ENCODE results near the gene GMNC. TPM values are rescaled to one million over a fixed set of nuclear protein-coding genes. Genes with fewer than 3 reads are reported as not detected.
A peak's percentile ranks its signal among the peaks of the same experiment; 100 is the strongest.

Gene GMNC, protein sequence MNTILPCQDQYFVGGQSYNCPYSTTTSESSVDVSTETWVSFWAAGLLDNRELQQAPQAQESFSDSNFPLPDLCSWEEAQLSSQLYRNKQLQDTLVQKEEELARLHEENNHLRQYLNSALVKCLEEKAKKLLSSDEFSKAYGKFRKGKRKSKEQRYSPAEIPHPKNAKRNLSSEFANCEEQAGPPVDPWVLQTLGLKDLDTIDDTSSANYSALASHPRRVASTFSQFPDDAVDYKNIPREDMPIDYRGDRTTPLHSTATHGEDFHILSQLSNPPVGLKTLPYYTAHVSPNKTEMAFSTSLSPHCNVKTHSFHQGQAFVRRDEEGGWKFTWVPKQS
- 1 to 10 TPM; 2.5 to 2.6 TPM for total RNA-seq
- 1 to 10 TPM; 1.7 to 2.4 TPM for polyA plus RNA-seq

DNA sequence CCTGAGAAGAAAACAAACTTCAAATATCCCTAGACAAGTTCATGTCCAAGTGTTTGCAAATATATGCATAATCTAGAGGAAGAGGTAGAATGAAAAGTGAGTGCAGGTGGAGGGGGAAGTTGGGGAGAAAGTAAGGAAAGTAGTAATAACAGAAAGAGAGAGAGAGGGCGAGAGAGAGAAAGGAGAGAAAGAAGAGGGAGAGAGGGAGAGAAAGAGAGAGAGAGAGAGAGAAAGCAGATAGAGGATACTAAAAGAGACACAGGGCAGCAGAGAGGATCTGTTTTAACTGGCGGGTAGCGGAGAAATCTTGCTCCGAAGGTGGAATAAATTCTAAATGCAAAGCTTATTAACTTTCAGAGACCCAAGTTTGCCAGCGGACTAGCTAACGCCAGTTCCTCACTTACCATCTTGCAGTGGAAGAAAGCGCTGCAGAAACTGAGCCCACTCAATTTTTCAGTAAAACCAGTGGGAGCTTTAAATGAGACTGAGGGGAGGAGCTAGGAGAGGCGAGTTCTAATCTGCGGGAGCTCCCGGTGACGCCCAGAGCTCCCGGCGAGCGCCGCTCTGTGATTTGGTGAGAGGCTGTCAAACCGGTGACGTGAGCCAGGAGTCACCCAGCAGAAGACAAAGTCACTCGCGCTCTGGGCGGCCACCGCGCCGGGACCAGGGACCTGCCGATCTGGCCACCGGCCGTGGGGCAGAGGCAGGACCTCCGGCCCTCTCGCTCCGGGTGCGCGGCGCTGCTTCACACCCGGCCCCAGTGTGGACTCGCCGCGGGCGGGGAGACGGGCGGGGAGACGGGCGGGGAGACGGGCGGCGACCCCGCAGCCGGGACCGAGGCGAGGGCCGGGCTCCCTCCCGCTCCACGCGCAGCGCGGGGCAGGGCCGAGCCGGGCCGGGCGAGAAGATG is at the start of gene GMNC:
GMNC (minus strand) TSS at position 486 of the 910 bp plus-strand sequence; CDS start at position 407, 79 bp downstream.
- Histone ChIP-seq H3K4me3 (ENCODE audit: low read depth in 1 of 3, low read length in 3 of 3) (peak within 1 kb of the TSS; percentile 83 to 97 (median 85)), H3K9me3 (ENCODE audit: control insufficient read depth in 4 of 4, low read length in 3 of 4) (no peaks in the 10 kb centered on the region), H3K9ac (ENCODE audit: low read depth in 1 of 2, low read length in 2 of 2) (peak within 1 kb of the TSS; percentile 70 to 90), H3K36me3 (ENCODE audit: control insufficient read depth in 4 of 4, insufficient read depth in 3 of 4, low read depth in 1 of 4, low read length in 3 of 4) (peaks cover 0 to 2% (median under 1%) of the 10 kb centered on the region in 4 donors), H3K4me1 (ENCODE audit: control insufficient read depth in 4 of 4, insufficient read depth in 4 of 4, low read length in 3 of 4) (peaks cover 1 to 54% (median 20%) of the 10 kb centered on the region in 4 donors), H3K27ac (ENCODE audit: low read depth in 1 of 2, low read length in 2 of 2) (peak within 1 kb of the TSS; percentile 90 to 97), H3K27me3 (ENCODE audit: control insufficient read depth in 4 of 4, insufficient read depth in 4 of 4, low read length in 3 of 4) (no peaks in the 10 kb centered on the region)
- TF ChIP-seq, protein P1, sequence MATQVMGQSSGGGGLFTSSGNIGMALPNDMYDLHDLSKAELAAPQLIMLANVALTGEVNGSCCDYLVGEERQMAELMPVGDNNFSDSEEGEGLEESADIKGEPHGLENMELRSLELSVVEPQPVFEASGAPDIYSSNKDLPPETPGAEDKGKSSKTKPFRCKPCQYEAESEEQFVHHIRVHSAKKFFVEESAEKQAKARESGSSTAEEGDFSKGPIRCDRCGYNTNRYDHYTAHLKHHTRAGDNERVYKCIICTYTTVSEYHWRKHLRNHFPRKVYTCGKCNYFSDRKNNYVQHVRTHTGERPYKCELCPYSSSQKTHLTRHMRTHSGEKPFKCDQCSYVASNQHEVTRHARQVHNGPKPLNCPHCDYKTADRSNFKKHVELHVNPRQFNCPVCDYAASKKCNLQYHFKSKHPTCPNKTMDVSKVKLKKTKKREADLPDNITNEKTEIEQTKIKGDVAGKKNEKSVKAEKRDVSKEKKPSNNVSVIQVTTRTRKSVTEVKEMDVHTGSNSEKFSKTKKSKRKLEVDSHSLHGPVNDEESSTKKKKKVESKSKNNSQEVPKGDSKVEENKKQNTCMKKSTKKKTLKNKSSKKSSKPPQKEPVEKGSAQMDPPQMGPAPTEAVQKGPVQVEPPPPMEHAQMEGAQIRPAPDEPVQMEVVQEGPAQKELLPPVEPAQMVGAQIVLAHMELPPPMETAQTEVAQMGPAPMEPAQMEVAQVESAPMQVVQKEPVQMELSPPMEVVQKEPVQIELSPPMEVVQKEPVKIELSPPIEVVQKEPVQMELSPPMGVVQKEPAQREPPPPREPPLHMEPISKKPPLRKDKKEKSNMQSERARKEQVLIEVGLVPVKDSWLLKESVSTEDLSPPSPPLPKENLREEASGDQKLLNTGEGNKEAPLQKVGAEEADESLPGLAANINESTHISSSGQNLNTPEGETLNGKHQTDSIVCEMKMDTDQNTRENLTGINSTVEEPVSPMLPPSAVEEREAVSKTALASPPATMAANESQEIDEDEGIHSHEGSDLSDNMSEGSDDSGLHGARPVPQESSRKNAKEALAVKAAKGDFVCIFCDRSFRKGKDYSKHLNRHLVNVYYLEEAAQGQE (IDR thresholded peaks at IDR 0.05), result peak; percentile 88
- no peak for TF ChIP-seq HNF4A (conservative IDR thresholded peaks at IDR 0.05)
- TF ChIP-seq FOXA2 (IDR thresholded peaks at IDR 0.05), result no peak
- peak; percentile 39 for TF ChIP-seq SP1 (IDR thresholded peaks at IDR 0.05)
- TF ChIP-seq, protein P2, sequence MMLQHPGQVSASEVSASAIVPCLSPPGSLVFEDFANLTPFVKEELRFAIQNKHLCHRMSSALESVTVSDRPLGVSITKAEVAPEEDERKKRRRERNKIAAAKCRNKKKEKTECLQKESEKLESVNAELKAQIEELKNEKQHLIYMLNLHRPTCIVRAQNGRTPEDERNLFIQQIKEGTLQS (IDR thresholded peaks at IDR 0.05), result no peak
- TF ChIP-seq HNF4G (IDR thresholded peaks at IDR 0.05), result no peak
- TF ChIP-seq YY1 (IDR thresholded peaks at IDR 0.05), result no peak
- TF ChIP-seq, protein P3, sequence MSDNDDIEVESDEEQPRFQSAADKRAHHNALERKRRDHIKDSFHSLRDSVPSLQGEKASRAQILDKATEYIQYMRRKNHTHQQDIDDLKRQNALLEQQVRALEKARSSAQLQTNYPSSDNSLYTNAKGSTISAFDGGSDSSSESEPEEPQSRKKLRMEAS (IDR thresholded peaks at IDR 0.05), result no peak
- peak; percentile 75 for TF ChIP-seq TAF1 (conservative IDR thresholded peaks at IDR 0.05)
- TF ChIP-seq NR2F2 (IDR thresholded peaks at IDR 0.05), result no peak
- TF ChIP-seq, protein P4, sequence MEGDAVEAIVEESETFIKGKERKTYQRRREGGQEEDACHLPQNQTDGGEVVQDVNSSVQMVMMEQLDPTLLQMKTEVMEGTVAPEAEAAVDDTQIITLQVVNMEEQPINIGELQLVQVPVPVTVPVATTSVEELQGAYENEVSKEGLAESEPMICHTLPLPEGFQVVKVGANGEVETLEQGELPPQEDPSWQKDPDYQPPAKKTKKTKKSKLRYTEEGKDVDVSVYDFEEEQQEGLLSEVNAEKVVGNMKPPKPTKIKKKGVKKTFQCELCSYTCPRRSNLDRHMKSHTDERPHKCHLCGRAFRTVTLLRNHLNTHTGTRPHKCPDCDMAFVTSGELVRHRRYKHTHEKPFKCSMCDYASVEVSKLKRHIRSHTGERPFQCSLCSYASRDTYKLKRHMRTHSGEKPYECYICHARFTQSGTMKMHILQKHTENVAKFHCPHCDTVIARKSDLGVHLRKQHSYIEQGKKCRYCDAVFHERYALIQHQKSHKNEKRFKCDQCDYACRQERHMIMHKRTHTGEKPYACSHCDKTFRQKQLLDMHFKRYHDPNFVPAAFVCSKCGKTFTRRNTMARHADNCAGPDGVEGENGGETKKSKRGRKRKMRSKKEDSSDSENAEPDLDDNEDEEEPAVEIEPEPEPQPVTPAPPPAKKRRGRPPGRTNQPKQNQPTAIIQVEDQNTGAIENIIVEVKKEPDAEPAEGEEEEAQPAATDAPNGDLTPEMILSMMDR (IDR thresholded peaks at IDR 0.05; ENCODE audit: low read depth, low read length, missing input control), result no peak
- TF ChIP-seq FOXA1 (IDR thresholded peaks at IDR 0.05), result no peak
- TF ChIP-seq, protein P5, sequence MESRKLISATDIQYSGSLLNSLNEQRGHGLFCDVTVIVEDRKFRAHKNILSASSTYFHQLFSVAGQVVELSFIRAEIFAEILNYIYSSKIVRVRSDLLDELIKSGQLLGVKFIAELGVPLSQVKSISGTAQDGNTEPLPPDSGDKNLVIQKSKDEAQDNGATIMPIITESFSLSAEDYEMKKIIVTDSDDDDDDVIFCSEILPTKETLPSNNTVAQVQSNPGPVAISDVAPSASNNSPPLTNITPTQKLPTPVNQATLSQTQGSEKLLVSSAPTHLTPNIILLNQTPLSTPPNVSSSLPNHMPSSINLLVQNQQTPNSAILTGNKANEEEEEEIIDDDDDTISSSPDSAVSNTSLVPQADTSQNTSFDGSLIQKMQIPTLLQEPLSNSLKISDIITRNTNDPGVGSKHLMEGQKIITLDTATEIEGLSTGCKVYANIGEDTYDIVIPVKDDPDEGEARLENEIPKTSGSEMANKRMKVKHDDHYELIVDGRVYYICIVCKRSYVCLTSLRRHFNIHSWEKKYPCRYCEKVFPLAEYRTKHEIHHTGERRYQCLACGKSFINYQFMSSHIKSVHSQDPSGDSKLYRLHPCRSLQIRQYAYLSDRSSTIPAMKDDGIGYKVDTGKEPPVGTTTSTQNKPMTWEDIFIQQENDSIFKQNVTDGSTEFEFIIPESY (IDR thresholded peaks at IDR 0.05), result no peak
- TF ChIP-seq RAD21 (IDR thresholded peaks at IDR 0.05), result peak in 1 of 2 donors; percentile 27
- no peak for TF ChIP-seq RXRA (IDR thresholded peaks at IDR 0.05)
- TF ChIP-seq JUND (IDR thresholded peaks at IDR 0.05), result no peak
- peak in 1 of 2 donors; percentile 4 for TF ChIP-seq GABPA (IDR thresholded peaks at IDR 0.05 in 1 of 2, conservative IDR thresholded peaks at IDR 0.05 in 1 of 2)
- TF ChIP-seq EGR1 (IDR thresholded peaks at IDR 0.05; ENCODE audit: low read depth in 2 of 2), result no peak
- 3% methylated on average over 58 of the region's 58 CpGs for WGBS
- peak; percentile 74 for DNase-seq (ENCODE audit: low spot score)

Measured in liver (tissue), 9 donors.